ENCODE data around the gene GALNT2.

The GALNT2 gene

DNA sequence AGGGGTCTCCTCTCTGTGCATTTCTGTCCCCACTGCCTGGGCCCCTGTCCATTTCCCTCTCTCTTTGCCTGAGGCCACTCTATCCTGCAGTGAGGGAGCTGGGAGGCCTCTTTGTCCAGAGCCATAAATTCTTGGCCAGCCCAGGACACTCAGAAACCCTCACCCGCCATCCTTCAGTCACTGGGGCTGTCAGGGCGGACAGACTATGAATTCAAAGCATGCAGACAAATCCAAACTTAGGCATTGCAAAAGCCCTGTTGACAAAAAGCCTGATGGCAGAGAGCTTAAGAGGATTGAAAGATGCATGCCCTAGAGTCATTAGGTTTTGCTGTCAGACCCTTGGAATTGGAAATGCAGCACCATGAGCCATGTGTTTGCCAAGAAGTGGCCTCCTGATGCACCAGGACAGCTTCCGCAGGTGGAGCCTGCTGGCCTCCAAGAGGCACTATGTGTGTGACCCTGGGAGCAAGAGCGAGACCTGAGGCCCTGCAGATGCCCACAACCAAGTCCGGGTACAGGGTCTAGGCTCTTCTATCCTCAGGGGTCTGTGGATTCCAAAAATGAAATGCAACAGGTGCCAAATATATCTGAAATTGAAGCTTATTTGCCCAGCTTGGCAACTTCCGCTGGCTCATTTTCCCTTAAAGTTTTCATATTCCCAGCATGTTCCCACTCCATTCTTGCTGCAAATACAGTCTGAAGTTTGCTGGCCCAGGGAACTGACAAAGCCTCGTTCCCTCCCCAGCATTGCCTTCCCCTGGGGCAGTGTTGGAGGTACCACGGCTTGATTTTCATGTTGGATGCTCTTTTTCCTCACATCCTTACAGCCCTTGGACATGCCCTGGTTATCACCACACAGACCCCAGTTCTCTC lies 181.2 kb downstream of the GALNT2 start:
- DNase-seq: no peak

DNA sequence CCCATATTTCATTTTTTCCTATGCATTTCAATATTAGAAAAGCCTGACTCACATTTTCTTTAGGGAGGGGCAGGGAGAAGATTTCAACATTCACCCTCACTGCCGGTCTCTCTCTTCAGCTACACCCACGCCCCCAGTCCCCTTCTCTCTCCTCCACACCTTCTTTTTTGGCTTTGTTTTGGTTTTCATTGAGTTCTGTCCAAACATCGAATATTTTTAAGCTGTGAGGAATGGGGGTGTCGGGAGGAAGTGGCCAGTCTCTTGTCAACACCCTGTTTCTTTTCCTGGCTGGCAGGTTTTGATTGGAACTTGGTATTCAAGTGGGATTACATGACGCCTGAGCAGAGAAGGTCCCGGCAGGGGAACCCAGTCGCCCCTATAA lies 181.8 kb downstream of the GALNT2 start:
- DNase-seq: no peak

- no peak for DNase-seq
These were observed 182.8 kb downstream of the GALNT2 start for GRCh38 chr1:230249695-230250480.

DNA sequence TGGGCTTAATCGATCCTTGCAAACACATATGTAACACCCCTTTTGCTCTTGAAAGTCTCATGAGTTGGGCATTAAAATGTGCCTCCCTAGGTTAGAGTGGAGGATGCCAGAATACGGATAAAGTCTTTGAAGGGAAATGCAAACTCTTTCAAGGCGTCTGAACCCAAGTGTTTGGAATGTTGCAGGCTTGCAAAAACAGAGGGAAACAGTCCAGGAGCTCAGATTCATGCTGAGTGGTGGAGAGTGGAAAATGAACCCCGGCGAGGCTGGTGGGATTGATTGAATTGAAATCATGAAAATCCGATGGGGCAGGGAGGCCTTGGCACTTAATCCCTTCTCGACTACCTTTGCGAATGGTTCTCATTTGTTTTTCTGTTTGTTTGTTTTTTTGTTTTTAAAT lies 183.6 kb downstream of the GALNT2 start:
- no peak for DNase-seq

DNA sequence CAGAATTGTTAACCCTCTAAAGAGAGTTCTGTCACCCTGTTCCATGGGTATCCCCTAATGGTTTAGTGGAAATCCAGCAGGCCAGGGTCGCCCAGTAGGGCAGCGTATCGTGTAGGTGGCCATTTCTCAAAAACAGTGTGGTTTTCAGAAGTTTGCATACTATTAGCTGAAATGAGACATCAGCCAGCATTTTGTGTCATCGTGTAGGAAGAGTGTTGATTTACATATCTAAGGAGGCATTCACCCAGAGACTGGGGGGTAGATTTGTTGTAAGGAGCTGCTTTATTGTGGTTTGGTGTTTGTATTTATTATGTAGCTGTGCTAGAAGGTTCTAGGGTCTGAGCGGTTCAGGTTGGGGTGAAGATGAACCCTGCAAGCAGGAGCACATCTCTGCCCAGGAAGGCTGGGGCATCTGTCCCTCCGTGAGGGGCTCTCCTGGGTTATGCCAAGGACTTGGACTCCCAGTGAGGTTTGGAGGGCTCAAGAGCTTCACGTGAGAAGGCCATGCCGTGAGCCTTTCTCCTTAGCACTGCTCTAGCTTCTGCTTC lies 184.7 kb downstream of the GALNT2 start:
- DNase-seq: peak; percentile 46

DNA sequence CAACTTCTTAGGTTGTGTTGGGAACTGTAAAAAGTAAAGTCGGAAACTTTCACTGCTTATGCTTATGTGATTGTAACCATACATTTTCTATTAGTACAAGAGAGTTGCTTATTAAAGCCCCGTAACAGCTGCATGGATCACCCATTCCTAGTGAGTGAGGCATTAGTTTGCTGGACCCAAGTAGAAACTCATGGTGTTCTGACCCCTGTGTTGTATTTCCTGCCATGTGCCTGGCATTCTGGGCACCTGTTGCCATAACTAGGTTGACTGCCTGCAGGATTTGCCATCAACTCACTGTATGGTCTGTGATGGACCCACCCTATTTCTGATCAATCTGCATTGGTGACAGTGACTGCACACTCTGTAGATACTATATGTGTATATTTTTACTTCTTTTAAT lies 186.1 kb downstream of the GALNT2 start:
- no peak for DNase-seq

DNA sequence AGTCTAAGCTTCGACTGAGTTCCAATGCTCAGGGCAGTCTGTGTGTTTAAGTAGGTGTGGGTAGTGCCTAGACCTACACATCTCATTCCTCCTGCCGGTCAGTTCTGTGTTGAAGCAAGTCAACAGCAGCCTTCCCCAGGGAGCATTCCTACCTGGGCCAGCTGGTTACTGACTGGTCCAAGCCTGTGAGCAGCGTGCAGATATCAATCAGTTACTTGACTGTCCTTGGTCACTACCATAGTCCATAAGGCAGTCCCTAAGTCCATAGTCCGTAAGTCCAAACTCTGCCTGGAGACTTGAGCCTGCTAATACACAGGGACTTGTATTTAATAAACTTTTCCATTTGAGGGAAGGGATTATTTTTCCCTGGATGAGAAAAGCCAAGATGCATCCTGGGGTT lies 187.2 kb downstream of the GALNT2 start:
- no peak for DNase-seq

DNA sequence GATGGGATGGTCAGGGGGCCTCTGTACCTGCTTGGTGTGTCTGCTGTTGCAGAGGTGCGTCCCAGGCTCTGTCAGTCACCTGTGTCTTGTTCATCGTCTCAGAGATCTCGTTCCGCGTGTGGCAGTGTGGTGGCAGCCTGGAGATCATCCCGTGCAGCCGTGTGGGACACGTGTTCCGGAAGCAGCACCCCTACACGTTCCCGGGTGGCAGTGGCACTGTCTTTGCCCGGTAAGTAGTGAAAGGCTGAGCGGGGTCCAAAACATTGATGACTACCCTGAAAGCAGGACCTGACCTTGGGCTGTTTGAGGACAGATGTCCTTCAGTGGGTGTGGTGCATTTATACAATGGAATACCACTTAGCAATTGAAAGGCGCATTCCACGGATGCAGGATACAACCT lies 188.1 kb downstream of the GALNT2 start:
- DNase-seq: no peak

DNA sequence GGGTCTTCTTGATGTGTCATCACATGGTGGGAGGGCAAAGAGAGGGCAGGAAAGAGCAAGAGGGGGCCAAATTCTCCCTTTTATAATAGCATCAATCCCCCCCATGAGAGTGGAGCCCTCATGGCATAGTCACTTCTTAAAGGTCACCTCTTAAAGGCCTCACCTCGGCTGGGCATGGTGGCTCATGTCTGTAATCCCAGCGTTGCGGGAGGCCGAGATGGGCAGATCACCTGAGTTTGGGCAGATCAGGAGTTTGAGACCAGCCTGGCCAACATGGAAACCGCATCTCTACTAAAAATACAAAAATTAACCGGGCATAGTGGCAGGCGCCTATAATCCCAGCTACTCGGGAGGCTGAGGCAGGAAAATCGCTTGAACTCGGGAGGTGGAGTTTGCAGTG lies 189.0 kb downstream of the GALNT2 start:
- DNase-seq: no peak

GRCh38 chr1:230256896-230257295 lies 189.9 kb downstream of the GALNT2 start:
- no peak for DNase-seq

DNA sequence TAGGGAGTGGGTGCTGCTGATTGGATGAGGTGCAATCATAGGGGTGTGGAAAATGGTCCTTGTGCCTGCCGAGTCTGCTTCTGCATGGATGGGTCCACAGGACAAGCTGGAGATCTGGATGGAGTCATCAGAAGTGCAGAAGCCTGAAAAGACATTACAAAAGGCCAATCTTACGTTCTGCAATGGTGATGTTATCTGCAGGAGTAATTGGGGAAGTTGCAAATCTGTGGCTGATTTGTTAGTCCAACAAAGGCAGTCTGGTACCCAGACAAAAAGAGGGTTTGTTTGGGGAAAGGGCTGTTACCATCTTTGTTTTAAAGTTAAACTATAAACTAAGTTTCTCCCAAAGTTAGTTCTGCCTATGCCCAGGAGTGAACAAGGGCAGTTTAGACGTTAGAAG lies 192.6 kb downstream of the GALNT2 start:
- DNase-seq: no peak

DNA sequence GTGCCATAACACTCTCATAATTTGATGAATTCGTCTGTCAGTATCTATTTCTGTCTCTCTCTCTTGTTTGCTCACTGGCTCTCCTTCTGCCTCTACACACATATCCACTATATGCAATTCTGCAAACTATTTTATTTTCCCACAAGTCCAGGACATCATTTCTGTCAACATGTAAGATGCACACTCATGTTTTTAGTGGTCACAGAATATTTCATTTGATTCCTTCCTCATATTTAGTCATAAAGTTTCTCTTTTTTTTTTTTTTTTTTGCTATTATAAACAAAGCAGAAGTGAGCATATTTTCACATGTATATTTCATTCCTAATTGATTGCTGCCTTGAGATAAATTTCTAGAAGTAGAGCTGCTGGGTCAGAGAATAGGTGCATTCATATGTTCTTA lies 193.8 kb downstream of the GALNT2 start:
- DNase-seq: no peak

GRCh38 chr1:230261928-230262650 lies 195.1 kb downstream of the GALNT2 start:
- DNase-seq: no peak

- DNase-seq: no peak
These were observed 196.0 kb downstream of the GALNT2 start for GRCh38 chr1:230262867-230263567.

- no peak for DNase-seq
These were observed 196.6 kb downstream of the GALNT2 start for GRCh38 chr1:230263568-230264195.

- DNase-seq: no peak
These were observed 197.3 kb downstream of the GALNT2 start for GRCh38 chr1:230264342-230264741.

DNA sequence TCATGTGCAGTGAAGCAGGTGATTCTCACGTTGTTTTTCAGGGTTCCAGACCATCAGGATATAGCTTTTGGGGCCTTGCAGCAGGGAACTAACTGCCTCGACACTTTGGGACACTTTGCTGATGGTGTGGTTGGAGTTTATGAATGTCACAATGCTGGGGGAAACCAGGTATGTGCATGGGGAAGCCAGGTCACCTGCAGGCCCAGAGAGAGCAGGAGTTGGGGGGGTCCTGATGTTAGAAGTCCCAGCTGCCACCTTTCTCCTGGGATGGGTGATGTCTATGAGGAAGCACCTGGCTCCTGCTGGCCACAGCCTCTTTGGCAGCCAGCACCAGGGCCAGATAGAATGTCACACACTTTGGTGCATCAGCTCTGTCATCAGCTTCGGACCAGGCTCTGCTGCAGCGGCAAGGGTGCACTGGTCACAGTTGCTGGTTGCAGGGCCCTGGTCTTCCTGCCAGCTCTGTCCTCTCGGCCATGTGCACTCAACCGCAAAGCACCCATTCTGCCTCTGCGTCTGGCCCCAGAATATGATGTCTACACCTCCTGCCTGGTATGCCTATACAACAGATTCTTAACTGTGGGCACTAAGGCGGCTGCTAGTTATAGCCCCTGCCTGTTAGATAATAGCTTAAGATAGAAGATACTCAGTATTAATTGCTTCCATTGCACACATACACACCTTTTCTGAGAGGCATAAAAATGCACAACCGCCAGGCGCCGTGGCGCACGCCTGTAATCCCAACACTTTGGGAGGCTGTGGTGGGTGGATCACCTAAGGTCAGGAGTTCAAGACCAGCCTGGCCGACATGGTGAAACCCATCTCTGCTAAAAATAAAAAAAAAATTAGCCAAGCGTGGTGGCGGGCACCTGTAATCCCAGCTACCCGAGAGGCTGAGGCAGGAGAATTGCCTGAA lies 198.4 kb downstream of the GALNT2 start:
- no peak for DNase-seq

- DNase-seq: no peak
These were observed 199.4 kb downstream of the GALNT2 start for GRCh38 chr1:230266456-230266855.

GRCh38 chr1:230267338-230268065 lies 200.5 kb downstream of the GALNT2 start:
- DNase-seq: no peak
